Activated B cell treated with CpG ODN at 0.5 μM for 24 hours (primary cell): Measurements from ENCODE around the gene S100A6. TPM values are rescaled to one million over a fixed set of nuclear protein-coding genes. Genes with fewer than 3 reads are reported as not detected.
A peak's percentile ranks its signal among the peaks of the same experiment; 100 is the strongest.

Experiments
- ATAC-seq: fragments of 200-7000 bp; cut with Tn5 transposase; one replicate; pipeline ENCODE4 v1.10.0; 2021; ENCODE audit warnings: low read depth, mild to moderate bottlenecking, moderate library complexity
- CTCF ChIA-PET: fragments of 350-600 bp; sonication (Branson Sonifier 250); formaldehyde crosslinking; loops from one replicate; lab custom pipeline; 2021; ENCODE audit warnings: antibody characterized with exemption; lab: Charles Lee
- POLR2A ChIA-PET: fragments of 350-600 bp; sonication (Branson Sonifier 250); formaldehyde crosslinking; loops from one replicate; lab custom pipeline; 2021; ENCODE audit warnings: antibody characterized with exemption; lab: Charles Lee
- DNase-seq: peaks from one replicate; pipeline ENCODE4 v3.0.0; 2022
- H3K27ac Mint-ChIP-seq: one replicate; pipeline ENCODE4 v1.8.0; 2020; ENCODE audit warnings: mixed read lengths
- H3K27me3 Mint-ChIP-seq: one replicate; pipeline ENCODE4 v1.8.0; 2021; ENCODE audit warnings: mixed read lengths
- H3K36me3 Mint-ChIP-seq: one replicate; pipeline ENCODE4 v1.8.0; 2021; ENCODE audit warnings: low read depth, mixed read lengths
- H3K4me1 Mint-ChIP-seq: one replicate; pipeline ENCODE4 v1.8.0; 2021; ENCODE audit warnings: mixed read lengths
- H3K4me3 Mint-ChIP-seq: one replicate; pipeline ENCODE4 v1.8.0; 2020; ENCODE audit warnings: mild to moderate bottlenecking, mixed read lengths
- H3K9me3 Mint-ChIP-seq: one replicate; pipeline ENCODE4 v1.8.0; 2020; ENCODE audit warnings: mixed read lengths
- intact Hi-C: fragments of 100-400 bp; cut with micrococcal nuclease; formaldehyde crosslinking; loops from one replicate; pipeline ENCODE4 v1.15.1; 2024
- total RNA-seq: library from RNA; stranded (reverse); gene quantifications from 2 replicates; pipeline ENCODE4 v1.2.3, GENCODE V29; 2022
- TF ChIP-seq, protein P1 (sequence below): fragments of 200-600 bp; IDR thresholded peaks from one replicate; pipeline ENCODE4 v1.8.0; 2022; ENCODE audit warnings: antibody characterized with exemption, mild to moderate bottlenecking

The S100A6 gene
- total RNA-seq, 1 donor from 2014 or later = 166 TPM

- H3K4me3 Mint-ChIP-seq = no peak overlapping the region
- ATAC-seq = no peak
- H3K27me3 Mint-ChIP-seq = peaks cover 4% of the 10 kb centered on the region
- H3K27ac Mint-ChIP-seq = no peak overlapping the region
- CTCF ChIA-PET = interaction anchor here (1.2 to 3.3 kb wide), 2 partner anchors 53 to 56 kb away, joined by 4 to 11 read pairs; no protein-coding TSS in a partner anchor
- no peak for DNase-seq
- intact Hi-C loops = loop anchor here (10.0 kb wide), 1 partner anchor 259 kb away; the partner anchor contains the start of gene SLC27A3
- TF ChIP-seq, protein P1, sequence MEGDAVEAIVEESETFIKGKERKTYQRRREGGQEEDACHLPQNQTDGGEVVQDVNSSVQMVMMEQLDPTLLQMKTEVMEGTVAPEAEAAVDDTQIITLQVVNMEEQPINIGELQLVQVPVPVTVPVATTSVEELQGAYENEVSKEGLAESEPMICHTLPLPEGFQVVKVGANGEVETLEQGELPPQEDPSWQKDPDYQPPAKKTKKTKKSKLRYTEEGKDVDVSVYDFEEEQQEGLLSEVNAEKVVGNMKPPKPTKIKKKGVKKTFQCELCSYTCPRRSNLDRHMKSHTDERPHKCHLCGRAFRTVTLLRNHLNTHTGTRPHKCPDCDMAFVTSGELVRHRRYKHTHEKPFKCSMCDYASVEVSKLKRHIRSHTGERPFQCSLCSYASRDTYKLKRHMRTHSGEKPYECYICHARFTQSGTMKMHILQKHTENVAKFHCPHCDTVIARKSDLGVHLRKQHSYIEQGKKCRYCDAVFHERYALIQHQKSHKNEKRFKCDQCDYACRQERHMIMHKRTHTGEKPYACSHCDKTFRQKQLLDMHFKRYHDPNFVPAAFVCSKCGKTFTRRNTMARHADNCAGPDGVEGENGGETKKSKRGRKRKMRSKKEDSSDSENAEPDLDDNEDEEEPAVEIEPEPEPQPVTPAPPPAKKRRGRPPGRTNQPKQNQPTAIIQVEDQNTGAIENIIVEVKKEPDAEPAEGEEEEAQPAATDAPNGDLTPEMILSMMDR = no peak
- H3K36me3 Mint-ChIP-seq = no peaks in the 10 kb centered on the region
- peaks cover 7% of the 10 kb centered on the region for H3K4me1 Mint-ChIP-seq
- POLR2A ChIA-PET = interaction anchor here (0.7 to 1.1 kb wide), 2 partner anchors 118 to 475 kb away, joined by 3 to 4 read pairs; partner anchors contain the start of genes CHTOP and RPS27
- H3K9me3 Mint-ChIP-seq = no peaks in the 10 kb centered on the region
Observed at GRCh38 chr1:153515504-153516394, 20.0 kb downstream of the S100A6 start.

DNA sequence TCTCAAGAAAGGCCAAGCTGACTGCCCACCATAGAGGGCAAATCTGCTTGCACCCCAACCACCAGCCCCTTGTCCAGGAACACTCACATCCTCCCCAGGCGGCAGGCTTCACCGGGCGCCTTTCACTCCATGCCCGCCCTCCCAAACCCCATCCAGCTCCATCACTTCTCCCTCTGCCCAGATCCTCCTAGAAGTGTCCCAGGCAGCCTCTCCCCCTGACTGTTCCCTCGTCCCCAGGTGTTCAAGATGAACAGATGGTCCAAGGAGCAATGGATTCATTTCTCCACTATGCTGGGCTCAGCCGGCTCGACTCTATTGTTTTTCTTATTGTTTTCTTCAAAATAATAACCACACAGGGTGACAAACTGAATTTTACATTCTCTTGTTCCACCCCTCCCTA, 22.1 kb downstream of the S100A6 start:
- Mint-ChIP-seq H3K4me1 (peaks cover 7% of the 10 kb centered on the region), H3K27ac (no peak overlapping the region), H3K36me3 (no peaks in the 10 kb centered on the region), H3K27me3 (no peaks in the 10 kb centered on the region), H3K9me3 (no peaks in the 10 kb centered on the region), H3K4me3 (no peak overlapping the region)
- TF ChIP-seq, protein P1 = no peak
- ATAC-seq (no peak), DNase-seq (no peak)
- CTCF ChIA-PET = interaction anchor here (0.9 to 3.3 kb wide), 3 partner anchors 32 to 55 kb away, joined by 3 to 11 read pairs (median 4); partner anchors contain the start of gene S100A4
- POLR2A ChIA-PET = no interaction called here
- intact Hi-C loops = loop anchor here (10.0 kb wide), 1 partner anchor 261 kb away; the partner anchor contains the start of gene SLC27A3

DNA sequence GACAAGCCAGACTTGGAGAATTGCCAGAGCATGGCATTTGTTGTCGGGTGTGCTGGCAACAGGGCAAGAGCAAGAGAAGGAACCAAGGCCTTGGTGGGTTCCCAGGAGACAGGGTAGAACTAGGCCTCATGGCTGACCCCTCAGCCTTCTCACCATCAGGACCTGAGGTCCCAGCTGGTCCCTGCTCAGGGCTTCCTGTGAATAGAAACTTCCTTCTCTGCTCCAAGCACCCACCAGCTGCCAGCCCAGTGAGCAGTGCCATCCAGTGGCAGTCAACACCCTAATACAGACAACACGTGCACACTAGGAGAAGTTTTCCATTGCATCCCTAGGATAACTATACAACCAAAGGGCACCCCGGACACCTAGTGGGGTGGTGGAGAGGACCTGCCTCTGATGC, 22.8 kb downstream of the S100A6 start:
- ChIA-PET CTCF (interaction anchor here (1.2 to 3.3 kb wide), 2 partner anchors 32 to 55 kb away, joined by 4 to 11 read pairs; partner anchors contain the start of gene S100A4), POLR2A (no interaction called here)
- H3K9me3 Mint-ChIP-seq = no peaks in the 10 kb centered on the region
- H3K27ac Mint-ChIP-seq = no peak overlapping the region
- ATAC-seq (no peak), DNase-seq (no peak)
- no peaks in the 10 kb centered on the region for H3K36me3 Mint-ChIP-seq
- intact Hi-C loops = loop anchor here (10.0 kb wide), 1 partner anchor 262 kb away; the partner anchor contains the start of gene SLC27A3
- peaks cover 4% of the 10 kb centered on the region for H3K4me1 Mint-ChIP-seq
- TF ChIP-seq, protein P1 = no peak
- H3K27me3 Mint-ChIP-seq = no peaks in the 10 kb centered on the region
- no peak overlapping the region for H3K4me3 Mint-ChIP-seq

DNA sequence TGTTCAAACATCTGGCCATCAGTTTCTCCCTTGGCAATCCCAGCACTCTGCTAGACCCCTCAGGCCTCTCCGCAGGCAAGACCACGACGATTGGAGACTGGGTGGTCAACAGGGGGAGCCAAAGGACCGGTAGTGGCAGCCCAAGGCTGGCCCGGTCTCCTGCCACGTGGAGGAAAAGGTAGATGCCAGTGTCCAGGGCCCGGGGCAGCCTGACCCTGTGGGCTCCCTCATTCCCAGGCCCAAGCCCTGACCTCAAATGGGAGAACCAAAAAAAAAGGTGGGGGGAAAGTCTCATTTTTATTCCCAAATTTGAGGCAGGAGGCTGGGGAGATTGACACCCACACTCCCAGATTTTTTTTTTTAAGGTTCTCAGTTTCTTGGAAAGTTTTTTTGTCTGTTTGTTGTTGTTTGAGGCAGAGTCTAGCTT, 24.8 kb downstream of the S100A6 start:
- intact Hi-C loops = loop anchor here (1.0 to 10.0 kb wide), 10 partner anchors 22 to 762 kb away; partner anchors contain the start of genes CHTOP, HAX1, ILF2 and RAB13
- no peaks in the 10 kb centered on the region for H3K36me3 Mint-ChIP-seq
- ATAC-seq (peak; percentile 97), DNase-seq (peak; percentile 67)
- no peaks in the 10 kb centered on the region for H3K9me3 Mint-ChIP-seq
- TF ChIP-seq, protein P1 = peak; percentile 81
- H3K4me1 Mint-ChIP-seq = peaks cover 4% of the 10 kb centered on the region
- no peak overlapping the region for H3K27ac Mint-ChIP-seq
- POLR2A ChIA-PET = interaction anchor here (0.6 to 2.2 kb wide), 5 partner anchors 24 to 479 kb away, joined by 3 to 8 read pairs (median 3); partner anchors contain the start of genes CHTOP, RPS27 and S100A6
- CTCF ChIA-PET = interaction anchor here (0.7 to 6.3 kb wide), 24 partner anchors 9 to 477 kb away, joined by 3 to 113 read pairs (median 4); partner anchors contain the start of genes CHTOP, RAB13, S100A13 and S100A4
- no peaks in the 10 kb centered on the region for H3K27me3 Mint-ChIP-seq
- no peak overlapping the region for H3K4me3 Mint-ChIP-seq
